Parathyroid adenoma (tissue), 2 donors: ENCODE measurements around the gene CD8A.

Experiments
- H2AFZ ChIP-seq: fragments of 300-600 bp; sonication (generic); one replicate; pipeline ENCODE4 v1.7.0; 2017; ENCODE audit warnings: antibody characterized with exemption, mild to moderate bottlenecking
- H3K27ac ChIP-seq: fragments of 300-600 bp; sonication (generic); one replicate; pipeline ENCODE4 v1.7.0; 2017
- H3K27me3 ChIP-seq: fragments of 300-600 bp; sonication (generic); one replicate; pipeline ENCODE4 v1.7.0; 2017; ENCODE audit warnings: low read length; ENCODE audit not compliant: control insufficient read depth, insufficient read depth
- H3K36me3 ChIP-seq: fragments of 300-600 bp; sonication (generic); one replicate; pipeline ENCODE4 v1.7.0; 2017; ENCODE audit warnings: low read length; ENCODE audit not compliant: control insufficient read depth, insufficient read depth
- H3K4me1 ChIP-seq: fragments of 300-600 bp; sonication (generic); one replicate; pipeline ENCODE4 v1.7.0; 2017; ENCODE audit warnings: control low read depth
- H3K4me2 ChIP-seq: fragments of 300-600 bp; sonication (generic); one replicate; pipeline ENCODE4 v1.7.0; 2017; ENCODE audit warnings: low read length
- H3K4me3 ChIP-seq: fragments of 300-600 bp; sonication (generic); one replicate; pipeline ENCODE4 v1.7.0; 2017; ENCODE audit warnings: low read depth, low read length
- H3K79me2 ChIP-seq: fragments of 300-600 bp; sonication (generic); one replicate; pipeline ENCODE4 v1.7.0; 2017; ENCODE audit warnings: control low read depth
- H3K9ac ChIP-seq: fragments of 300-600 bp; sonication (generic); one replicate; pipeline ENCODE4 v1.7.0; 2017; ENCODE audit warnings: mild to moderate bottlenecking
- H3K9me3 ChIP-seq: fragments of 300-600 bp; sonication (generic); one replicate; pipeline ENCODE4 v1.7.0; 2017; ENCODE audit warnings: low read length; ENCODE audit not compliant: control insufficient read depth
- TF ChIP-seq, protein P1 (sequence below): fragments of 300-600 bp; sonication (generic); IDR thresholded peaks from one replicate; pipeline ENCODE4 v1.7.0; 2017; ENCODE audit warnings: antibody characterized with exemption, mild to moderate bottlenecking
- donor health status: primary hyperparathyroidism.

The CD8A gene

GRCh38 chr2:86825036-86825692, 34.5 kb upstream of the CD8A start:
- Histone ChIP-seq H3K4me1 (no peaks in the 10 kb centered on the region), H3K9me3 (no peaks in the 10 kb centered on the region), H3K4me3 (no peak overlapping the region), H3K36me3 (no peaks in the 10 kb centered on the region), H3K79me2 (no peaks in the 10 kb centered on the region), H3K27ac (no peak overlapping the region), H3K27me3 (no peaks in the 10 kb centered on the region), H3K4me2 (no peak overlapping the region), H3K9ac (no peak overlapping the region), H2AFZ (no peak overlapping the region)
- TF ChIP-seq, protein P1, sequence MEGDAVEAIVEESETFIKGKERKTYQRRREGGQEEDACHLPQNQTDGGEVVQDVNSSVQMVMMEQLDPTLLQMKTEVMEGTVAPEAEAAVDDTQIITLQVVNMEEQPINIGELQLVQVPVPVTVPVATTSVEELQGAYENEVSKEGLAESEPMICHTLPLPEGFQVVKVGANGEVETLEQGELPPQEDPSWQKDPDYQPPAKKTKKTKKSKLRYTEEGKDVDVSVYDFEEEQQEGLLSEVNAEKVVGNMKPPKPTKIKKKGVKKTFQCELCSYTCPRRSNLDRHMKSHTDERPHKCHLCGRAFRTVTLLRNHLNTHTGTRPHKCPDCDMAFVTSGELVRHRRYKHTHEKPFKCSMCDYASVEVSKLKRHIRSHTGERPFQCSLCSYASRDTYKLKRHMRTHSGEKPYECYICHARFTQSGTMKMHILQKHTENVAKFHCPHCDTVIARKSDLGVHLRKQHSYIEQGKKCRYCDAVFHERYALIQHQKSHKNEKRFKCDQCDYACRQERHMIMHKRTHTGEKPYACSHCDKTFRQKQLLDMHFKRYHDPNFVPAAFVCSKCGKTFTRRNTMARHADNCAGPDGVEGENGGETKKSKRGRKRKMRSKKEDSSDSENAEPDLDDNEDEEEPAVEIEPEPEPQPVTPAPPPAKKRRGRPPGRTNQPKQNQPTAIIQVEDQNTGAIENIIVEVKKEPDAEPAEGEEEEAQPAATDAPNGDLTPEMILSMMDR: no peak

DNA sequence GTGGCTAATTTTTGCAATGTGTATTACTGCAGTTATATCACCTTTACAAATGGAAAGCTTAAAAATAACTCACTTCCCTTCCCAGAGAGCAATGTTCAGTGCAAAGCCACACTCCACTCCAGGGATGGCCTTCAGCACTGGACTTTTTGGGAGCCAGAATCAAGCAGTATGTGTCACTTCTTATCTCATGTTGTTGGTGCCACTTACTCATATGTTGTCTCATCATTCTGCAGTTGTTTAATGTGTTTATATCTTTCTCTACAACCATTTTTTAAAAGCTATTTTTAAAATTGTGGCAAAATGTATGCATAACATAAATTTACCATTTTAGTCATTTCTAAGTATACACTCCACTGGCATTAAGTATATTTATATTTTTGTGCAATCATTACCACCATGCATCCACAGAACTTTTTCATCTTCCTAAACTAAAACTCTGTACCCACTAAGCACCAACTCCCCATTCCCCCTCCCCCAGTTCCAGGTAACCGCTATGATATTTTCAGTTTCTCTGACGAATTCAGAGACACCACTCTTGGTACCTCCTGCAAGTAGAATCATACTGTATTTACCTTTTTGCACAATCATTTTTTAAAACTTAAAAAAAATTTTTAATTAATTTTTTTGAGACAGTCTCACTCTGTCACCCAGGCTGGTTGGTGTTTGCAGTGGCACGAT, 32.1 kb upstream of the CD8A start:
- TF ChIP-seq, protein P1: no peak
- Histone ChIP-seq H3K9ac (no peak overlapping the region), H3K79me2 (no peaks in the 10 kb centered on the region), H3K36me3 (no peaks in the 10 kb centered on the region), H3K9me3 (no peaks in the 10 kb centered on the region), H3K4me3 (no peak overlapping the region), H3K27me3 (no peaks in the 10 kb centered on the region), H3K4me2 (no peak overlapping the region), H2AFZ (no peak overlapping the region), H3K4me1 (no peaks in the 10 kb centered on the region), H3K27ac (no peak overlapping the region)

DNA sequence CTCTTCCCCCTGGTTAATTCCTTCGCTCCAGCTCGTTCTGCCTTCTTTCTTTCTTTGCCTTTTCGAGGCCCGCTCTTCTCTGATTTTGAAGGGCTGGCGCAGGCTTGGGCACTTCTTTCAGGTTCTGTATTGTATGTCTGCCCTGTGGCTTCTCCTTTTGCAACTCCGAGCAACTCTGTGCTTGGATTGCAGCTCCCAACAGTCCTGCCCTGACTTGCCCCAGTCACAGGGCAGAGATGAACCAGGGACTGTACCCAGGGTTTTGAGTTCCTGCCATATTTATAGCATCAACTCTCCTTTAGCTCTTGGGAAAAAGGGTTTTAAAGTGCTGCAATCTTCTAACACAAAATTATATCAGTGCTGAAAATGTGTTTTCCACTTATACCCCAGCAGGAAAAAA, 31.1 kb upstream of the CD8A start:
- H3K4me1 ChIP-seq: no peaks in the 10 kb centered on the region

GRCh38 chr2:86821306-86821705, 30.6 kb upstream of the CD8A start:
- Histone ChIP-seq H3K79me2 (no peaks in the 10 kb centered on the region), H2AFZ (no peak overlapping the region), H3K27ac (no peak overlapping the region), H3K4me2 (no peak overlapping the region), H3K9me3 (no peaks in the 10 kb centered on the region), H3K27me3 (no peaks in the 10 kb centered on the region), H3K4me3 (no peak overlapping the region), H3K4me1 (no peaks in the 10 kb centered on the region), H3K9ac (no peak overlapping the region), H3K36me3 (no peaks in the 10 kb centered on the region)
- TF ChIP-seq, protein P1: no peak

More for the DNA sequence above, 31.1 kb upstream of the CD8A start:
- Histone ChIP-seq H3K27me3 (no peaks in the 10 kb centered on the region), H3K4me2 (no peak overlapping the region), H3K9me3 (no peaks in the 10 kb centered on the region), H3K4me3 (no peak overlapping the region), H3K36me3 (no peaks in the 10 kb centered on the region), H2AFZ (no peak overlapping the region), H3K9ac (no peak overlapping the region), H3K27ac (no peak overlapping the region), H3K79me2 (no peaks in the 10 kb centered on the region)
- TF ChIP-seq, protein P1: no peak

- Histone ChIP-seq H3K9me3 (no peaks in the 10 kb centered on the region), H3K9ac (no peak overlapping the region), H3K27me3 (no peaks in the 10 kb centered on the region), H3K36me3 (no peaks in the 10 kb centered on the region), H2AFZ (no peak overlapping the region), H3K79me2 (no peaks in the 10 kb centered on the region), H3K27ac (no peak overlapping the region), H3K4me2 (no peak overlapping the region), H3K4me3 (no peak overlapping the region), H3K4me1 (no peaks in the 10 kb centered on the region)
- TF ChIP-seq, protein P1: no peak
Observed at GRCh38 chr2:86818957-86819356, 28.2 kb upstream of the CD8A start.
